HG02840 (cell line): ENCODE results near the gene ABCG2.

Experiments
- ATAC-seq: cut with Tn5 transposase; IDR thresholded peaks from one replicate; pipeline ENCODE4 v1.9.1; 2021; ENCODE audit warnings: mild to moderate bottlenecking, moderate library complexity, moderate number of reproducible peaks; ENCODE audit not compliant: unreplicated experiment, low FRiP score

The ABCG2 gene

DNA sequence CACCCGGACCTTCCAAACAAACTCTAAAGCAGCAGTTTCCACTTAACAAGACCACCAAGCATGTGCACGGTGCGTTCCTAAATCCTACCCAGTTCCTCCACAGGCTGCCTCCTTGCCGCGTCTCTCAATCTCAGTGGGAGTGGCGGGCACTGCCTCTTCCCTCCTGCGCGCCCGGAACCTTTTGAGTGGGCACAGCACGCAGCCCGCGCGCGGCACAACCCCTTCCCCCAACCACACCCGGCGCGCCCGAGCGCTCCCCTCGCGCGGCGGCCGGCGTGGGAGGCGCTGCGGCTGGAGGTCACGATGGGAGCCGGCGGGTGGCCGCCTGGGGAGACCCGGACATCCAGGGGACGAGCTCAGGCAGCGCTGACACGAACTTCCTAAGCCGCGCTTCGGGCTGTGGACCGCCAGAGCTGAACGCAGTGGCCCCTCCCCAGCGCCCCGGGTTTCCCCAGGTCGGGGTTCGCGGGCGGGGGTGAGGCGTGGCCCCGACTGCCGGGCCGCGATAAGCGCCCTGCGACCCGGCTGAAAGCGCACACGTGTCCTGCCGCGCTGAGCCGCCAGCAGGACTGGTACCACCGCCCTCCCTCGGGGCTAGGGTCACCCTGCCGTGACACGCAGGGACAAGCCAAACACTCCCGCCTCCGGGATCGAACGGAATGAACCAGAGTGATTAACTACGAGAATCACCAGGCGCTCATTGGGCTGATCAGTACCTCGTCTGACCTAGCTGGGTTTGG, at the start of gene ABCG2:
ABCG2 (minus strand) TSS at position 151 of the 740 bp plus-strand sequence. CDS start 18,644 bp downstream, outside the sequence.
- ATAC-seq, result no peak

DNA sequence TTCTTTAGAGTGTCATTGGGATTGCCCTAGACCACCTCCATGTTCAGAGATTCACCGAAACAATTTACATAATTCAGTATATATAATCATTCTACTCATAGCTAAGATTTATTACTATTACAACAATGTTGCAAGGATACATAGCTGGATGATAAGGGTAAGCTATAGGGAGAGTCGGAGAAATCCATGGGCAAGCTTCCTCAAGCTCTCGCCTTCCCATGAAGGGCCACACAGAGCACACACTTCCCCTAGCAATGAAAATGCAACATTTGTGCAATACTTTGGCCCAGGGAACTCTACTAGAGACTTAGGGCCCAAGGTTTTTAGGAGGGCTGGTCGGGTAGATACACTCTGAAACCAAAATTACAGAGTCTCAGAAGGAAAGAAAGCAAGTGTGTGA, 49.7 kb upstream of the ABCG2 start:
- no peak for ATAC-seq

DNA sequence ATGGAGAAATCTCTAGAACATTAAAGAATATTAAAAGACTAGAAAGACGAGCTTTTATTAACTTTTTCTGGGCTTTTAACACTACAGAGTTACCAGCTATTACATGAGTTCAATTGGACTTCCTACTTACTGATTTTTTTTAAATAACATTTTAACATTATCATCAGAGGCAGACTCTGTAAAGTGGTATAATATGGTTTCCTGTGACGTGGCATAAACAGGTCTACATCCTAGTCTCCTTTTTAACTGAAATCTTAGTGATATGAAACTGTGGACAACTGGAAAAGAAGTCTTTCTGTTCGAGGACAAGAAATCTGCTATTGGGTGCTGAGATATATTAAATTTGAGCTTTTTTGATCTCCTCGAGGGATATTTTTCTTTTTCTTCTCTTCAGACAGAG, 48.7 kb upstream of the ABCG2 start:
- no peak for ATAC-seq

DNA sequence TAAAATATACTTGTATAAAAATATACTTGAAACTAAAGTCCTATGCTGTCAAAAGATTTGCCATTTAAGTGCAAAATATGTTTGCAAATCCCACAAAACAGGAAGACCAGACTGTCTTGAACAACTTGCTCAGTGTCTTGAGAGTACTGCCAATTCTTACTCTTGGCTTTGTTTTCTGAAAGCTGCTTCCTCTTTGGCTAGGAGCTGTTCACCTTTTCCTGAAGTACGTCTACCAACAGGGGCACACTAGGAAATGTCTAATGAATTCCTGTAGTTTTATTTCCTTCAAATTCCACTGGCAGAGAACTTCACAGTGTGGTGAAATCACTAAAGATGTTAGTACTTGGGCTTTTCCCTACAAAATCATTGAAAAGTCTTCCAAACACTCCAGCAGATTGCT, 46.4 kb upstream of the ABCG2 start:
- no peak for ATAC-seq

DNA sequence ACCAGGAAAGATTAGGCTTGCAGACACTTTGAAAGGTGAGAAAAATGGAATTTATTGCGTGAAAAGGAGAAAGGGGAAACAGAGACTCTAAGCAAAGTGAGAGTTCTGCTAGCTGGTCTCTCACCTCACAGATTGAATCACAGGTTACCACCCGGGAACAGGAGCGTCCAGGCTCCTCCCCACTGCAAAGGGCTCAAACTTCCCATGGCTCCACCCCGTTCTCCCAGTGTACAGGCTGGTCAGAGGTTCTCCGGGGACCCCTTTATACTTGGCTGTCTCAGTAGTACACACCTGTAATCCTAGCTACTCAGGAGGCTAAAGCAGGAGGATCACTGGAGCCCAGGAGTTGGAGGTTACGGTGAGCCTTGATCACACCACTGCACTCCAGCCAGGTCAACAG, 44.0 kb upstream of the ABCG2 start:
- ATAC-seq, result no peak

DNA sequence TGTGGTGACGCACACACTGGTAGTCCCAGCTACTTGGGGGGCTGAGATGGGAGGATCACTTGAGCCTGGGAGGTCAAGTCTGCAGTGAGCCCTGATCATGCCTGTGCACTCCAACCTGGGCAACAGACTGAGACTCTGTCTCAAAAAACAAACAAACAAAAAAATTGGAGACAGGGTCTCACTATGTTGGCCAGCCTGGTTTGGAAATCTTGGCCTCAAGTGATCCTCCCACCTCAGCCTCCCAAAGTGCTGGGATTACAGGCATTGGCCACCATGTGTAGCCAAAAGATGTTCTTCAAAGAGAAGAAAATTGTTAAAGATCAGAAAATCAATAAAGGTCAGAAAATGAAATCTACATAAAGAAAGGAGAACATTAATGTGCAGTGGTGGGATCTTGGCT, 41.7 kb upstream of the ABCG2 start:
- ATAC-seq, result no peak

DNA sequence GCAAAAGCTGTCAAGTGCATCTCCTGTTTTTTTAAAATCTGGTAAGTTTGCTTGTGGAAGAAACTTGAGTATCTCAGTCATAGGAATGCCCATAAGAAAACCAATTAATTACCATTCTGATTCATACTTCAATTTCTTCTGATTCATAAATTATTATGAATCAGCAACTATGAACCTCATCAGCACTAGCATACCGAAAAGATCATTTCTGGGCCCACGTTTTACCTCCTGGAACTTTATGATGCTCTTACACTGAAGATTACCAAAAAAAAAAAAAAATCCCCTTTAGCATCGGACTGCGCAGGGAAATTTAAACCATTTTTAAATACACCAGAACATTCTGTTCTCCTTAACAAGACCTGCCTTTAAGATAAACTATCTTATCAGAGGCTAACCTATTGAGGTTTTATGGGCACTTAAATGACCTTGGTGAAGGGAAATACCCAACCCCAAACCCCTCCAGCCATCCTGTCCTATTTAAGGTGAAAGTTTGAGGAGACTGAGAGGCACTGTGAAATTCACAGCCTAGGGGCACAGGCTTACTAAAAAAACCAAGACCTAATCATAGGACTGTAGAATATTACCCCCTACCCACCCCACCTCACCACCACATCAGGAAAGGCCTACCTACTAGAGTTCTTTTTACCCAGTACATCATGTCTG, 38.2 kb upstream of the ABCG2 start:
- ATAC-seq, result no peak

DNA sequence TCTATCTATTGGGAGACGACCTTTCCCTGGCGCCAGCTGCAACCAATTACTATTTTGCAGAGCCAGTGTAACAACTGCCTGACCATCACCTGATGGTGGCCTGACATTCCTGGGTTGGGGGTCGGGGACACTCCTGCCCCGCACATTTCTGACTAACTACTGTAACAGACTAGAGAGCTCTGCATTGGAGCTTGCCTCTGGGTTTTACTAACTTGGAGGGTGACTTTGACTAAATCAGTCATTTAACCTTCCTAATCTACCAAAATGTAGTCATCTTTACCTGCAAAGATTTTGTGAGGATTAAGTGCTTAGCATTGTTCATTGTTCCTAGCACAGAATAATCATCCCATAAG, 37.5 kb upstream of the ABCG2 start:
- no peak for ATAC-seq

DNA sequence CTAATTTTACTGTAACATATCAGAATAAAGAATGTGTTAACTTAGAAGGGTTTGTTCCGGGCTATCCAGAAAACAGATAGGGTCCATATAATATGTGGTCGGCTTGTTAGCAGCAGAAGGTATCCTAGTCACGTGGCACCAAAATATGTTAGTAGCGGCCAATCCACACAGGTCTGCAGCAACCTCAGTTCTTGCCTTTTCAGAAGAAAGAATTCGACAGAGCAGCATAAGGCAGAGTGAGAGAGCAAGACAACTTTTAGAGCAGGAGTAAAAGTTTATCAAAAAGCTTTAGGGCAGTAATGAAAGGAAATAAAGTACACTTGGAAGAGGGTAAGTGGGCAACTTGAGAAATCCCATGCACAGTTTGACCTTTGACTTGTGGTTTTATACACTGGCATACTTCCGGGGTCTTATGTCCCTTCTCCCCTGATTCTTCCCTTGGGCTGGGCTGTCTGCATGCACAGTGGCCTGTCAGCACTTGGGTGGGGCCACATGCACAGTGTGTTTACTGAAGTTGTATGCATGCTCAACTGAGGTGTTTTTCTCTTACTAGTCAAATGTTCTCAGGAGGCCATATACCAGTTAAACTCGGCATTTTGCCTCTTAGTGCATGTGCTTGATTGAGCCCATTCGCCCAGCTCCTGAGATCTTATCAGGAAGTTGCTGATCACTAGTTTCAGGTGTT, 37.0 kb upstream of the ABCG2 start:
- no peak for ATAC-seq

DNA sequence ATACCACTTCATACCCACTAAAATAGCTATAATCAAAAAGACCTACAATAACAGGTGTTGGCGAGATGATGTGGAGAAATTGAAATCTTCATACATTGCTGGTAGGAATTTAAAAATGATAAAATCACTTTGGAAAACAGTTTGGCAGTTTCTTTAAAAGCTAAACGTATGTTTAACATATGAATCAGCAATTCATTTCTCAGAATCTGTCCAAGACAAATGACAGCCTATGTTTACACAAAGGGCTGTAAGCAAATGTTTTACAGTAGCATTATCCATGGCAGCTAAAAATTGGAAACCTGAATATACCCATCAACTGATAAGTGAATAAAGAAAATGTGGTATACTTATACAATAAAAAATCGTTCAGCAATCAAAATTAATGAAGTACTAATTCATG, 33.0 kb upstream of the ABCG2 start:
- no peak for ATAC-seq

DNA sequence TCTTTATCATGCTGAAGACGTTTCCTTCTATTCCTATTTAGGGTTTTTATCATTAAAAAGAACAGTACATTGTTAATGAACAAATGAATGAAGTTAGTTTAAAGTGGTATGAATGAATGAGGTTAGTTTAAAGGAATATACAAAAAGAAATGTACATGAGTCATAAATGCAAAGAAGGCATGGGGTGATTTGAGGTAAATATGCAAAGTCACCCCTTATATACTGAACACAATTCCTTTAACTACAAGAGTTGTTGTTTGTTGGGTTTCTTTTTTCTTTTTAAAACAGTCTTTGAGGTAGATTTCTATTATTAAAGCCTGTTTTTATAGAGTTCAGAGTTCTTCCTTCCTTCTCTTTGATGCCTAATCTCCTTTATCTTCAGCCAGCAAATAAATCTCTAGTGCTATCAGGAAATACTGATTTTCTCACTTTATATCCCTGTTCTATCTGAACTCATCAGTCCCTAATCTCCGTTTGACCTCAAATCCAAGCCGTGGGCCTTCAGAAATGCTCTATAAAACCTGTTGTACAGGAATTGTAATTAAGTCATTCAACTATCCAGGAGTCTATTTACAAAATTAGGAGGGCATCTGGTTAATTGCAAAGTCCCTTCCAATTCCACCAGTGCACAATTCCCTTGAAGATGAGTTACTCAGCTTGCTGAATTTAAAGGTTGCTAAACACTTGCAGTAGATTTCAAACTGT, 31.6 kb upstream of the ABCG2 start:
- ATAC-seq, result no peak

DNA sequence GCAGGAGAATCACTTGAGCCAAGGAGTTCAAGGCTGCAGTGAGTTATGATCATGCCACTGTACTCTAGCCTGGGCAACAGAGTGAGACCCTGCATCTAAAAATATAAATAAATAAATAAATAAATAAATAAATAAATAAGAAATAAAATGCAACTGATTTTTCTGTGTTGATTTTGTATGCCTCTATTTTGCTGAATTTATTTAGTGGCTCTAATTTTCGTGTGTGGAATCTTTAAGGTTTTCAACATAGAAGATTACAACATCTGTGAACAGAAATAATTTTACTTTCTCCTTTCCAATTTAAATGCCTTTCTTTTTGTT, 30.9 kb upstream of the ABCG2 start:
- ATAC-seq, result no peak

DNA sequence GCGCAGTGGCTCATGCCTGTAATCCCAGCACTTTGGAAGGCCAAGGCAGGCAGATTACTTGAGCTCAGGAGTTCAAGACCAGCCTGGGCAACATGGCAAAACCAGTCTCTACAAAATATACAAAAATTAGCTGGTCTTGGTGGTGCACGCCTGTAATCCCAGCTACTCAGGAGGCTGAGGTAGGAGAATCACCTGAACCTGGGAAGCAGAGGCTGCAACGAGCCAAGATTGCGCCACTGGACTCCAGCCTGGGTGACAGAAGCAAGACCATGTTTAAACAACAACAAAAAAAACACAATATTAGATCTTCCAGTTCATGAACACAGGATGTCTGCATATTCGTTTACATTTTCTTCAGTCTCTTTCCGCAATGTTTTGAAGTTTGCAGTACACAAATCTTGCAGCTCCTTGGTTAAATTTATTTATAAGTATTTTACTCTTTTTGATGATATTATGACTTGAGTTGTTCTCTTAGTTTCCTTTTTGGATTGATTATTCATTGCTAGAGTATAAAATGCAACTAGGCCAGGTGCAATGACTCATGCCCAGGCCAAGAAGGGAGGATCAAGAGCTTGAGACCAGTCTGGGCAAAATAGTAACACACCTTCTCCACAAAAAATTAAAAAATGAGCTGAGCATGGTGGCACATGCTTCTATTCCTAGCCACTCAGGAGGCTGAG, 30.4 kb upstream of the ABCG2 start:
- ATAC-seq, result no peak

DNA sequence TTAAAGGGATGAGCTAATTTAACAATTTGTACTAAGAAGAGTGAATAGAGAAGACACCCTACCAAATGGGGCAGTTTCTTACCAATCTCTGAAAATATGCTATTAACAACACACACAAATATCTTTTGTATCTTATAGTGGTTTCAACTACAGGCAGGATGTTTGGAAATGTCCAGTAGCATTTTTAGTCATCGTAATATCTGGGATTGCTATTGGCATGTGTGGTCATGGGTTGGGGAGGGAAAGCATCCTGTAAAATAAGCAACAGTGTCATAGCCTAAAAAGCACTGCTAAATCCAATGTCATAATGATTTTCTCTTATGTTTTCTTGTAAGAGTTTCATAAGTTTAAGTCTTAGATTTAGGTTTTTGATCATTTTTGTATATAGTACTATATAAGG, 29.3 kb upstream of the ABCG2 start:
- ATAC-seq, result no peak

DNA sequence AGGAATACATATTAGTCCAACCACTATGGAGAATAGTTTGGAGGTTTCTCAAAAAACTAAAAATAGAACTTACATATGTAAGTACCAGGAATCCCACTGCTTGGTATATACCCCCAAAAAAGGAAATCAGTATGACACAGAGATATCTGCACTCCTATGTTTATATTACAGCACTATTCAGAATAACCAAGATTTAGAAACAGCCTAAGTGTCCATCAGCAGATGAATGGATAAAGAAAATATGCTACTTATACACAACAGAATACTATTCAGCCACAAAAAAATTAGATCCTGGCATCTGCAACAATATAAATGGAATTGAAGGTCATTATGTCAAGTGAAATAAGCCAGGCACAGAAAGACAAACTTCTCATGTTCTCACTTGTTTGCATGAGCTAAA, 27.5 kb upstream of the ABCG2 start:
- no peak for ATAC-seq

DNA sequence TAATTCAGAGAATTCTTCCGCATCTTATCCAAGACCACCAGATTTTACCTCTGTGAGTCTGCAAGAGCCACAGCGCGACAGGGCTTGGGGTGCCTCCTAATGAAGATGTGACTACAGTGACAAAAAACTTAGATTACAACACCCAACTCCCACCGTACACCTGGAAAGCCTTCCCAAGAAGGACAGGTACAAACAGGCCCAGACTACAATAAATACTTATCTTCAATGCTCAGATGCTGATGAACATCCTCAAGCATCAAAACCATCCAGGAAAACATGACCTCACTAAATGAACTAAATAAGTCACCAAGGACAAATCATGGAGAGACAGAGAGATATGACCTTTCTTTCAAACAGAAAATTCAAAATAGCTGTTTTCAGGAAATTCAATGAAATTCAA, 20.8 kb upstream of the ABCG2 start:
- ATAC-seq, result no peak

DNA sequence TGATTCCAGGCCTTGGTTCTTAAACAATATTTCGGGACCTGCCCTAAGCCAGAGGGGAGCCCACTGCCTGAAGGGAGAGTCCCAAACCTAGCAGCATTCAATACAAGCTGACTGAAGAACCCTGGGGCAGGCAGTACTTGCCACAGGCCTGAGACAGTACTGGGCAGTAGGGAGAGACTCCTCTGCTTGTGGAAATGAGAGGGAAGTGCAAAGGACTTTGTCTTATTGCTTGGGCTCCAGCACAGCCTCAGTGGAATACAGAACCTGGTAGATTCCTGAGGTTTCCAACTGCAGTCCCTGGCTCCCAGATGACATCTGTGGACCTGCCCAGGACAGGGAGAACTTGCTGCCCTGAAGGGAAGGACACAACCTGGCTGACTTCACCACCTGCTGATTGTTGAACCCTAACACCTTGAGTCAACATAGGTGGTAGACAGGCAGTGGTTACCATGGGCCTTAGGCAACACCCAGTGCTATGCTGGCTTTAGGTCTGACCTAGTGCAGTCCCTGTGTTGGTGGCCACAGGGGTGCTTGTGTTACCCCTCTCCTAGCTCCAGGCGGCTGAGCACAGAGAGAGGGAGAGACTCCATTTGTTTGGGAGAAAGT, 20.3 kb upstream of the ABCG2 start:
- ATAC-seq, result no peak

DNA sequence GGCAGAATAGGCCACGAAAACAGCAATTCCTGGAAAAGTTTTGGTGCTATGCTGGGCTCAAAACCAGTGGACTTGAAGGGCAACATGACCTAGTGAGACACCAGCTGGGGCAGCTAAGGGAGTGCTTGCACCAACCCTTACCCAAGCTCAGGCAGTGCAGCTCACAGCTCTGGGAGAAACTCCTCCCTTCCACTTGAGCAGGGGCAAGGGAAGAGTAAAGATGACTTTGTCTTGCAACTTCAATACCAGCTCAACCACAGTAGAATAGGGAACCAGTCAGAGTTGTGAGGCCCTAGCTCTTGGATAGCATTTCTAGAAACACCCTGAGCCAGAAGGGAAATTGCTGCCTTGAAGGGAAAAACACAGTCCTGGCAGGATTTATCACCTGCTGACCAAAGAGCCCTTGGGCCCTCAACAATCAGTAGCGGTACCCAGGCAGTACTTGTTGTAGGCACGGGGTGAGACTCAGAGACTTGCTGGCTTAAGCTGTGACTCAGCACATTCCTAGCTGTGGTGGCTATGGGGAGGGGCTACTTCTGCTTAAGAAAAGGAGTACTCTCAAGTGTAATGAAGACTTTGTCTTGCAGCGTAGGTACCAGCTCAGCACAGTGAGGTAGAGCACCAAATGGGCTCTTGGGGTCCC, 19.7 kb upstream of the ABCG2 start:
- no peak for ATAC-seq

DNA sequence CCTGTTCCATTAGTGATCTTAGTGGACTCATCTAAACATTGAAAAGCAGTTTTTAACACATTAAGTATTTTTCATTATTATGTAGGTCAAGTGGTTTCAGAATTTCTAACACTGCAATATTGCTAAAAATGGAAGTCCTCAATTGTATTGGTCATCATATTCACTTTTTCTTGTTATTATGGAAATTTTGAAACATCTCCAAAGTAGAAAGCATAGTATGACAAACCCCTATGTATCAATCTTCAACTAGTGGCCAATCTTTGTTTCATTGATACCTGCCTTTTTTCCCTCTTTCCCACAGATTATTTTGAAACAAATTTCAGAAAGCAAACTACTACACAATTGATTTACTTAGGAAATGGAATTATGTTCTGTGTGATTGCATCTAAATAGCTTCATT, 14.5 kb upstream of the ABCG2 start:
- ATAC-seq, result no peak

DNA sequence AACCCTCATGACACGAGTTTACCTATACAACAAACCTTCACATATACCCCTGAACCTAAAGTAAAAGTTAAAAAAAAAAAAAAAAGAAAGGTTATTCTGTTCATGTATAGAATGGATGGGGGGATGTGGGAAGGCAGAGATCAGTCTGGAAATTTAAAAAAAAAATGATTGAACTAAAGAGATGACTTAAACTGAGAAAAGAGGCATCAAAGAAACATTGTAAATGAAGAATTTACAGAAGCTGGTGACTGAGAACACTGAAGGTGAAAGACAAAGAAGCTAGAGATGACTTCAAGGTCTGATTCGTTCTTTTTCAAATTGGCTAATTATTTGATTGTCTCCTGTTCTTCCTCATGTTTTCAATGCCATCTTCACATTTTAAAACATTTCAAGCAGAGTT, 12.8 kb upstream of the ABCG2 start:
- ATAC-seq, result no peak
